Stimulated activated CD8-positive, alpha-beta memory T cell treated with anti-CD3 and anti-CD28 coated beads, Interleukin-7, amount 100 ng/mL, for 4 hours (primary cell): ENCODE data around the gene PCDHAC1.
"Not testable (repeated sequence)": the region's sequence is repeated elsewhere in the genome, so short reads cannot be mapped to it uniquely, and the experiment has no call there.

ENCODE experiments used
- DNase-seq, 2 donors: peaks; one replicate each; pipeline ENCODE4 v3.0.0-alpha.2; 2020; ENCODE audit warnings: low read depth in 2 of 2

Gene PCDHAC1

DNA sequence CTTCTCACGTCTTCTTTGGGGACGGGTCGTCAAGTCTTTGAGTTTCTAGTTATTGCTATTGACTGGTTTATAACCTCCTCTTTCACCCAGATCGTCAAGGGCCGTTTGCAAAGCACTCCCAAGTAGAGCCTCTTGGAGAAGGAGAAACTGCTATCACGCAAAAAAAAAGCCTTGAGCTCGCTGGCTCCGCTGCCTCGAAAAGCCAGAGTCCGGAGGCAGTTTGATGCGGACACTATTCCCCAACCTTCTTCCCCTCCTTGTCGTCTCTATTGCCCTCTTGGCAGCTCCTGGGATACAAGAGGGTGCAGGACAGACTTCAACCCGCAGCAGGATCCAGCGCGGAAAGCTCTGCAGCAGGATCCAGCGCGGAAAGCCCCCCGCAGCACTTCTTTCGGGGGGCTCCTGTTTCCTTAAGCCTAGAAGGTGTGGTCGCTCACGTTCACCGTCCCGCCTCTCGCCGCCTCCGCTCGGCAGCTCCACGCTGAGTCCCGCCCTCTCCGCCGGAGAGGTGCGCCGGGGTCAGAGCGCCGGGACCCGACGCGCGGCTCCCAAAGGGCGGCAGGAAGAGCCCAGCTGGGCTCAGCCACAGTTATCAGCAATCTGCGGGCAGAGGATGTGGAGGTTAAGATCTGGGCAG lies at the start of gene PCDHAC1:
TSS of gene PCDHAC1 (plus strand) at position 494 of the 637 bp plus-strand sequence. CDS start 594 bp downstream, outside the sequence.
- no peak for DNase-seq

DNA sequence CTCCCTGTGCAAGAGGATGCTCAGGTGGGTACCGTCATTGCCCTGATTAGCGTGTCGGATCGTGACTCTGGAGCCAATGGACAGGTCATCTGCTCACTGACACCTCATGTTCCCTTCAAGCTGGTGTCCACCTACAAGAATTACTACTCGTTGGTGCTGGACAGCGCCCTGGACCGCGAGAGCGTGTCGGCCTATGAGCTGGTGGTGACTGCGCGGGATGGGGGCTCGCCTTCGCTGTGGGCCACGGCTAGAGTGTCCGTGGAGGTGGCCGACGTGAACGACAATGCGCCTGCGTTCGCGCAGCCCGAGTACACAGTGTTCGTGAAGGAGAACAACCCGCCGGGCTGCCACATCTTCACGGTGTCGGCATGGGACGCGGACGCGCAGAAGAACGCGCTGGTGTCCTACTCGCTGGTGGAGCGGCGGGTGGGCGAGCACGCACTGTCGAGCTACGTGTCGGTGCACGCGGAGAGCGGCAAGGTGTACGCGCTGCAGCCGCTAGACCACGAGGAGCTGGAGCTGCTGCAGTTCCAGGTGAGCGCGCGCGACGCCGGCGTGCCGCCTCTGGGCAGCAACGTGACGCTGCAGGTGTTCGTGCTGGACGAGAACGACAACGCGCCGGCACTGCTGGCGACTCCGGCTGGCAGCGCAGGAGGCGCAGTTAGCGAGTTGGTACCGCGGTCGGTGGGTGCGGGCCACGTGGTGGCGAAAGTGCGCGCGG lies 49.4 kb upstream of the PCDHAC1 start:
- DNase-seq, result not testable (repeated sequence)

- no peak for DNase-seq
Measured at GRCh38 chr5:140877262-140877581, 48.9 kb upstream of the PCDHAC1 start.

DNA sequence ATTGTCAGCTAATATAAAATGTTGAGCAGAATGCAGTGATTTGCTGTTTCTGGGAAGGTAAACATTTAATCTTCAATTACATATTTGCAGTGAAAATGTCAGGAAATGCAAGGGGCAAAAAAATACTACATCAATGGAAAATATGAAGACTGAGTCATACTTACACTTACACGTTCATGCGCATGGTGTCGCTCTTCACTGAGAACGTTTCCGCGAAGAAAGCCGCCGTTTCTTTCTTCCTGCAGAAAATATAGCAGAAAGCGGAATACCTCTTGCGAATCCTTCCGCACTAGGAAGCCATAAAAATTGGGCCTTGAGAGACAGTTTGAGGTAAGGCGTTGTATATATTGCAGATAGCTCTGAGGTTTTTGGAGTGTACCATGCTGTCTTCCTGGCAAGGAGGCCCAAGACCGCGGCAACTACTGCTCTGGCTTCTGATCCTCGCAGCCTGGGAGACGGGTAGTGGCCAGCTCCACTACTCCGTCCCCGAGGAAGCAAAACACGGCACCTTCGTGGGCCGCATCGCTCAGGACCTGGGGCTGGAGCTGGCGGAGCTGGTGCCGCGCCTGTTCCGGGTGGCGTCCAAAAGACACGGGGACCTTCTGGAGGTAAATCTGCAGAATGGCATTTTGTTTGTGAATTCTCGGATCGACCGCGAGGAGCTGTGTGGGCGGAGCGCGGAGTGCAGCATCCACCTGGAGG lies 44.1 kb upstream of the PCDHAC1 start, which contains the start of gene PCDHA13:
TSS of gene PCDHA13 (plus strand) at position 236 of the 702 bp plus-strand sequence. CDS start at position 381, 145 bp downstream.
- no peak for DNase-seq

- DNase-seq, result no peak
Measured at GRCh38 chr5:140882591-140882899, 43.6 kb upstream of the PCDHAC1 start.

DNA sequence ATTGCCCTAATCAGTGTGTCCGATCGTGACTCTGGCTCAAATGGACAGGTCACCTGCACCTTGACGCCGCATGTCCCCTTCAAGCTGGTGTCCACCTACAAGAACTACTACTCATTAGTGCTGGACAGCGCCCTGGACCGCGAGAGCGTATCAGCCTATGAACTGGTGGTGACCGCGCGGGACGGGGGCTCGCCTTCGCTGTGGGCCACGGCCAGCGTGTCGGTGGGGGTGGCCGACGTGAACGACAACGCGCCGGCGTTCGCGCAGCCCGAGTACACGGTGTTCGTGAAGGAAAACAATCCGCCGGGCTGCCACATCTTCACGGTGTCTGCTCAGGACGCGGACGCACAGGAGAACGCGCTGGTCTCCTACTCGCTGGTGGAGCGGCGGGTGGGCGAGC lies 42.7 kb upstream of the PCDHAC1 start:
- no peak for DNase-seq

- no peak for DNase-seq
Measured at GRCh38 chr5:140883927-140884697, 42.0 kb upstream of the PCDHAC1 start.

DNA sequence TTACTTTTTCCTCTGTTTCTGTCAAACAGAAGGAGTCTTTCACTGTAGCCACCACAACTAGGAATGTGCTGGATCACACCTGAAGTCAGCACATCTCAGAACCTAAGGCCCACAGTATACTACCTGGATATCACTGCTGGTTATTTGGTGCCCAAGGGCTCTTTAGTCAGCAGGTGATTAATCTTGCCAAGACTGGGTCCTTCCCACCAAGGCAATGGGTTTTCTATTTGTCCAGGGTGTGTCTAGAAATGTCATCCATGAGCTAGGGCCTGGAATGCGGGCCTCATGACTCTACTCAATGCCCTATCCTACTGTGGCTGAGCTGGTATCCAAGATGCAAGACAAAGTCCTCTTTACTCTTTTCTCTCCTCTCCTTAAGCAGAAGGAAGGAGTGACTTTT lies 9.8 kb upstream of the PCDHAC1 start:
- DNase-seq, result no peak

DNA sequence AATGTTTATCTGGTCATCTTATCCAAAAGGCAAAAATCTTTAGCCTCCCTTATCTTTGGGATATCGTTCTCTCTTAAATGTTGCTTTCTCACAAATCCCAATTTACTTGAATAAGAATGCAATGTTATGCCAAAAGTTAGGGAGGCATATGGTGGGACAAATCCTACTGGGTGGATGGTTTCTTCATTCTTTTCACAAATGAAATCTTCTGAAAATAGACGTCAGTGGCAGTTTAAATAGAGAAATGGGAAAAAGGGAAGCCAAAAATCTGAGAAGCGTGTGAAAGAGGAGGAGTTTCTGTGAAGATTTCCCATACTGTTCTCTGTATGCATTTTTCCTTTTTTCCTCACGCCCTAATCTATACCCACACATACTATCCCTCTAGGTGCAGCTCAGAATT lies 2.5 kb upstream of the PCDHAC1 start:
- DNase-seq, result no peak

DNA sequence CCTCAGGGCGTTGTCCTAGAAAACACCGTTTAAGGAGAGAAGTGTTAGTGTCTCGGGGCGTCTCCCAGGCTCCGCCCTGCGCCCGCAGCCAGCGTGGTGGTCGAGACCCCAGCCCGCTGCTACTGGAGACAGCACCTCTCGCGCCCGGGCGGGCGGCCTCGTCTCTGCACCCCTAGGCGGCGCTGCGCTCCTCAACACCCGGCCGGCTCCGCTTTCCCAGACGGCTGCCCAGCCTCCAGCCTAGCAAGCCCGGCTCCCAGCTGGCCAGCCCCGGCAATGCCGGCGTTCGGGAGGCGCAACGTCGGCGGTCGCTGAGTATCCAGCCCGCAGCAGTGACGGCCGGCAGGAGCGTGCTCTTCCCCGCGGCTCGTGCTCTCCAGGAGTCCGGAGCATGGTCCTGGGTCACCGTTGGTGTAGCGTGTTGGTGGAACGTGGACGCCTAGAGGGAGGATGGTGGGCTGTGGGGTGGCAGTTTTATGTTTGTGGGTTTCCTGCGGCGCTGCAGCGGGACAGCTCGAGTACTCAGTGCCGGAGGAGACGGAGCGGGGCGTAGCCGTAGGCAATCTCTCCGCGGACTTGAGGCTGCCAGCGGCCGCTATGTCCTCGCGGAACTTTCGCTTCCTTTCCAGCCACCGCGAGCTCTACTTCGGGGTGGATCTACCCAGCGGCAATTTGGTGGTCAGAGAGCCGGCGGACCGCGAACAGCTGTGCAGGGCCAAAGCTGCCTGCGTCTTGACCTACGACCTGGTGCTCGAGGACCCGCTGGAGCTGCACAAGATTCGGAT lies 536 bp downstream of the PCDHAC1 start:
- no peak for DNase-seq

DNA sequence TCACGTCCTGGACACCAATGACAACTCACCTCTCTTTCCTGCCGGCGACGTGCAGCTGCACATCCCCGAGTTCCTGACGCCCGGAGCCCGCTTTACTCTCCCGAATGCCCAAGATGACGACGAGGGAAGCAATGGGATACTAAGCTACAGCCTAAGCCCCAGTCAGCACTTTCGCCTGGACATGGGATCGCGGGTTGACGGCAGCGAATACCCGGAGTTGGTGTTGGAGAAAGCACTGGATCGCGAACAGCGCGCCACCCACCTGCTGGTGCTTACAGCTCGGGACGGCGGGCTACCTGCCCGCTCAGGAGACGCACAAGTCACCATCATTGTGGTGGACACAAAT lies 1.1 kb downstream of the PCDHAC1 start:
- DNase-seq, result no peak

DNA sequence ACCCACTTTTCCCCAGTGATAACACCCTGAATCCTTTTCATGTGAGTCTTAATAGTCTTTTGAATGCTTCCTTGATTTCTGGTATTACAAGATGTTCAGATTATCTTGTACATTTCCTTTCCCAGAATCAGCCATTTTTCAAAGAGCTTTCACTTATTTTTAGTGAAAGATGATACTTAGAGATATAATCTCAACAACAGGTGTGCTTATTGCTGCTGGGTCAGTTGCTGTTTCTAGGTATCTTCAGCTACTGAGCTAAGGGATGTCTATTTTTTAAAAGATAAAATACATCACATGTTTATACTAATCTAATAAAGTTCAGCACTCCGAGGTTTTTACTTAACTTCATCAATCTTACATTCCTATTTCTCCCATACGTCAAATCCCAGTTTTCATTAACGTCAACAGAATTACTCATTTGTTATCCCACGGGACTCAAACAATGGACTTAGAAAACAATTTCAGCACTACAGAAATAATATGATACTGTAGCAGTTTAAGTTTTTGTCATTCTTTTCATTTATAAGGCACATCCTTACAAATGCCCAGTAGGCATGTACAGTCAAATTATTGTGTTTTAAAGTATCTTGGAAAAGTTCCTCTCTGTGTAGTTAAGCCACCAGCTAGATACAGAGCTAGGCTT lies 9.0 kb downstream of the PCDHAC1 start:
- no peak for DNase-seq

- no peak for DNase-seq
Measured at GRCh38 chr5:140946578-140946977, 20.5 kb downstream of the PCDHAC1 start.

DNA sequence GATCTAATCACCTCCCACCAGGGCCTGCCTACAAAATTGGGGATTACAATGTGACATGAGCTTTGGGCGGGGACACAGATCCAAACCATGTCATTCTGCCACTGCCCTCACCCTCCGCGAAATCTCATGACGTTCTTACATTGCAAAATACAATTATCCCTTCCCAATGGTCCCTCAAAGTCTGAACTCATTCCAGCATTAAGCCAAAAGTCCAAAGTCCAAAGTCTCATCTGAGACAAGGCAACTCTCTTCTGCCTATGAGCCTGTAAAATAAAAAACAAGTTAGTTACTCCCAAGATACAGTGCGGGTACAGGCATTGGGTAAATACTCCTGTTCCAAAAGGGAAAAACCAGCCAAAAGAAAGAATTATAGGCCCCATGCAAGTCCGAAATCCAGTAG lies 25.5 kb downstream of the PCDHAC1 start:
- DNase-seq, result no peak

GRCh38 chr5:140953234-140953633 lies 27.1 kb downstream of the PCDHAC1 start:
- no peak for DNase-seq

DNA sequence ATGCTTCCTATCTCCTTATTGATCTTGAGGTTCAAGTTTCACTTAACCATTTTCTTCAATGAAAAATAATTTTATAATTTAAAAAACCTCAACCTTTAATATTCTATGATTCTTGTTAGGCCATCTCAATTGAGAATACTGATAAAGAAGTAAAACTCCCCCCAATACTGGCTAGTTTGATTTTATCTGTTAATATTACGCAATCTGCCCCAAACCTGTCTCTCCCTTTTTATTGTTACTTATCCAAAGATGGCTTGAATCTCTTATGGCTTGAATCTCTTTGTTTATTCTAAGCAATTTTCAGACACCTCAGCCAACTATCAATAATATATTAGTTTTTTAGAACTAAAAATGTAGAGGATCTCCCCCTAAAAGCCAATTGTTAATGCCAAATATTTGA lies 36.1 kb downstream of the PCDHAC1 start:
- no peak for DNase-seq

GRCh38 chr5:140964356-140964755 lies 38.3 kb downstream of the PCDHAC1 start:
- no peak for DNase-seq

DNA sequence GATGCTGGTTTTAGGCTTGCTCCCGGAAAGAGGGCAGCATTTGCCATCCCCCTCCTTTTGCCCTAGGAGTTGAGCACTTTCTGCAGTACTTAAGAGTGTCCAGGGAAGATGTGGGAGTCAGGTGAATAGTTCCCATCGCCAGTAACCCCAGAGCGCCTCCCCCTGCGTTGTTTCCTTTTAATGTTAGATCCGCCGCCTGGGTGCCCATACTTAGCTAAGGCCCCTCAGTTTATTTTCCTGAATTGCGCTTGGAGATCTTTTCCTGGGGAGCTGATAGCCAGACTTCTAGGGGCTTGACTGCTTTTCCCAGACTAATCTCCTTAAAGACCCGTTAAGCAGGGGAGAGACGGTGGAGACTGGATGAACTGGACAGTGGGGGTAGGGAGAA lies 39.8 kb downstream of the PCDHAC1 start:
- no peak for DNase-seq

- no peak for DNase-seq
Measured at GRCh38 chr5:140966293-140967225, 40.5 kb downstream of the PCDHAC1 start, which contains the start of gene PCDHAC2. Gene PCDHAC2 (plus strand): TSS chr5:140966476. CDS start chr5:140966767, 291 bp downstream.
